ENCODE results near the gene KIAA1217. TPM values are rescaled to one million over a fixed set of nuclear protein-coding genes. Genes with fewer than 3 reads are reported as not detected.

KIAA1217 gene
- total RNA-seq, 1 experiment from 2014 or later: 18.6 TPM

DNA sequence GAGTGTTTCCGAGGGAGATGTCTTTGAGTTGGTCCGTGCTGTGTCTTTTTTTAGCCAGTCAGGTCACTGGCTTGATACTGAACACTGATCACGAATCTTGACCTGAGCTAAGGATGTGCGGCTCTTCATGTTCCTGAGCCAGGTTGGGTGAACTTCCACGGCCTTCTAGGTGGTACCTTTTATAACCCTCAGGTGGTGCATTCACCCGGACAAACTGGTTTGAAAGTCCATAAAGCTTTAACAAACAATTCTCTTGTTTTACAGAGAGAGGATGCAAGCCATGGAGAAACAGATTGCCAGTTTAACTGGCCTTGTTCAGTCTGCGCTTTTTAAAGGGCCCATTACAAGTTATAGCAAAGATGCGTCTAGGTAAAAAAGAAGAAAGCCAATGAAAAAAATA lies 285.3 kb downstream of the KIAA1217 start:
- H3K79me1 ChIP-seq (ENCODE audit: insufficient read depth, low read depth, low read length, poor library complexity, severe bottlenecking): no peaks in the 10 kb centered on the region
- no peak overlapping the region for H3K14ac ChIP-seq (ENCODE audit: insufficient read depth, low read length)
- Mint-ChIP-seq H3K36me3 (ENCODE audit: insufficient read depth in 1 of 3, low read depth in 3 of 3) (peaks cover 0 to 5% (median 0%) of the 10 kb centered on the region in 3 experiments; a peak in 2 of 7 replicates), H3K27ac (peak overlapping the region; percentile 6 to 97 (median 97)), H3K9me3 (no peaks in the 10 kb centered on the region), H3K4me1 (peaks cover 29 to 30% of the 10 kb centered on the region in 2 experiments), H3K27me3 (ENCODE audit: low read depth) (no peaks in the 10 kb centered on the region), H3K4me3 (no peak overlapping the region)
- no peak overlapping the region for H3K27ac ChIP-seq (ENCODE audit: insufficient read length, low read depth, low read length)
- H3K9me3 ChIP-seq (ENCODE audit: control insufficient read depth, low read depth, low read length): no peaks in the 10 kb centered on the region
- no peaks in the 10 kb centered on the region for H3K27me3 ChIP-seq (ENCODE audit: insufficient read depth, low read length)
- H3K4me2 ChIP-seq (ENCODE audit: insufficient read depth, insufficient read length, low read length): no peak overlapping the region
- H2BK15ac ChIP-seq (ENCODE audit: low read depth, low read length): no peak overlapping the region
- H2AK5ac ChIP-seq (ENCODE audit: insufficient read length, low read length): no peak overlapping the region
- H4K5ac ChIP-seq (ENCODE audit: insufficient read length, low read depth, low read length): no peak overlapping the region
- H3K4ac ChIP-seq (ENCODE audit: low read depth, low read length): no peak overlapping the region
- H3K56ac ChIP-seq (ENCODE audit: insufficient read length, low read depth, low read length): no peak overlapping the region
- H2BK5ac ChIP-seq (ENCODE audit: insufficient read length, low read length): no peak overlapping the region
- H3K79me2 ChIP-seq (ENCODE audit: insufficient read depth, low read length): no peaks in the 10 kb centered on the region
- WGBS (ENCODE audit: extremely low coverage, insufficient read length, low lambda C conversion rate): no CpG with 5 or more reads among the region's 8 CpGs
- H3K23me2 ChIP-seq (ENCODE audit: insufficient read length, low read depth, low read length, poor library complexity, severe bottlenecking): no peaks in the 10 kb centered on the region
- no peak overlapping the region for H3K18ac ChIP-seq (ENCODE audit: insufficient read length, low read depth, low read length)
- no peaks in the 10 kb centered on the region for H4K20me1 ChIP-seq (ENCODE audit: control insufficient read depth, insufficient read depth, insufficient read length)
- no peak overlapping the region for H2BK120ac ChIP-seq (ENCODE audit: low read depth, low read length, poor library complexity, severe bottlenecking)
- H3K4me1 ChIP-seq (ENCODE audit: insufficient read depth, low read length): peaks cover 4% of the 10 kb centered on the region
- no peak overlapping the region for H3K9ac ChIP-seq (ENCODE audit: extremely low read depth, insufficient read length, low read length)
- no peak overlapping the region for H3T11ph ChIP-seq (ENCODE audit: low read length)
- H2AFZ ChIP-seq (ENCODE audit: low read length): no peak overlapping the region
- no peak overlapping the region for H2BK20ac ChIP-seq (ENCODE audit: low read depth, low read length, poor library complexity, severe bottlenecking)
- H2BK12ac ChIP-seq (ENCODE audit: insufficient read length, low read depth, low read length): peak overlapping the region; percentile 63
- DNase-seq: no peak
- H4K8ac ChIP-seq (replicated peaks; ENCODE audit: insufficient read length, low read depth, low read length): no peak overlapping the region
- H4K91ac ChIP-seq (ENCODE audit: insufficient read length, low read depth, low read length): no peak overlapping the region
- no peak overlapping the region for H3K23ac ChIP-seq (ENCODE audit: insufficient read length, low read depth, low read length)
- TF ChIP-seq CTCF (conservative IDR thresholded peaks at IDR 0.05): no peak

All from H9 (cell line).